H1 (cell line): ENCODE data around the gene ATP6V1C2. TPM values are rescaled to one million over a fixed set of nuclear protein-coding genes. Genes with fewer than 3 reads are reported as not detected.

Source experiments
- BCL11A ChIP-seq, 2 experiments: IDR thresholded peaks; one replicate each; pipeline ENCODE4 v1.6.1; 2011; ENCODE audit warnings: low read depth in 2 of 2, low read length in 2 of 2, mild to moderate bottlenecking in 2 of 2
- CBX8 ChIP-seq: fragments of 300-800, 300-1000 bp; sonication (generic); IDR thresholded peaks from 2 replicates; pipeline ENCODE4 v1.7.1; 2016; ENCODE audit warnings: low read depth, low read length, borderline replicate concordance
- CHD7 ChIP-seq: fragments of 300-600 bp; sonication (generic); IDR thresholded peaks from 2 replicates; pipeline ENCODE4 v1.7.1; 2012; ENCODE audit warnings: low read length, moderate library complexity, mild to moderate bottlenecking, inconsistent platforms; ENCODE audit not compliant: insufficient replicate concordance
- CTBP2 ChIP-seq: IDR thresholded peaks from 2 replicates; pipeline ENCODE4 v1.7.0; 2011; ENCODE audit warnings: borderline replicate concordance, mild to moderate bottlenecking, moderate library complexity, mixed read lengths, low read length; ENCODE audit not compliant: insufficient read depth, insufficient read length
- EP300 ChIP-seq, 2 experiments: IDR thresholded peaks; 1 replicate in 1 of 2; 2 replicates in 1 of 2; pipeline ENCODE4 v1.6.1; 2011 to 2012; ENCODE audit warnings: low read depth in 2 of 2, low read length in 2 of 2, mild to moderate bottlenecking in 2 of 2, borderline replicate concordance in 1 of 2, inconsistent platforms in 1 of 2, moderate library complexity in 1 of 2
- KDM5A ChIP-seq: fragments of 200-600 bp; IDR thresholded peaks from 2 replicates; pipeline ENCODE4 v1.7.1; 2012; ENCODE audit warnings: mild to moderate bottlenecking, low read length, inconsistent platforms, mixed read lengths
- POLR2AphosphoS5 ChIP-seq: IDR thresholded peaks from 2 replicates; pipeline ENCODE4 v1.6.1; 2011; ENCODE audit warnings: low read depth, low read length
- RBBP5 ChIP-seq: IDR thresholded peaks from 2 replicates; pipeline ENCODE4 v1.7.1; 2012; ENCODE audit warnings: low read depth, mild to moderate bottlenecking, inconsistent platforms, low read length, moderate library complexity, borderline replicate concordance
- ZNF274 ChIP-seq: IDR thresholded peaks from 2 replicates; pipeline ENCODE4 v1.7.0; 2012; ENCODE audit warnings: low read length, borderline replicate concordance; ENCODE audit errors: extremely low read depth
- polyA plus RNA-seq, 7 experiments: library from polyadenylated mRNA; depleted of rRNA in 3 of 7; stranded (reverse) in 5 of 7; unstranded in 2 of 7; fragments of >200 nt in 5 of 7; fragments of 200-250 nt in 2 of 7; gene quantifications; 1 replicate in 5 of 7; 2 replicates in 1 of 7; 4 replicates in 1 of 7; pipeline versions ENCODE4 v1.2.1 to v1.2.3, GENCODE V29; 2011 to 2013; ENCODE audit warnings: missing spikeins in 2 of 7, mixed read lengths in 2 of 7
- total RNA-seq: library from RNA; stranded (reverse); fragmentation: NEBNext Ultra II Directional; extraction: Animal tissue kit (Norgen Biotek cat#: 25700); gene quantifications from 2 replicates; pipeline ENCODE4 v1.2.1, GENCODE V29; 2021

ATP6V1C2 gene
- total and polyA plus RNA-seq, 2 of the 8 experiments (the other 6 are each of a cell fraction or from before 2014, with no cell fraction given) = 0.29 to 0.74 TPM

DNA sequence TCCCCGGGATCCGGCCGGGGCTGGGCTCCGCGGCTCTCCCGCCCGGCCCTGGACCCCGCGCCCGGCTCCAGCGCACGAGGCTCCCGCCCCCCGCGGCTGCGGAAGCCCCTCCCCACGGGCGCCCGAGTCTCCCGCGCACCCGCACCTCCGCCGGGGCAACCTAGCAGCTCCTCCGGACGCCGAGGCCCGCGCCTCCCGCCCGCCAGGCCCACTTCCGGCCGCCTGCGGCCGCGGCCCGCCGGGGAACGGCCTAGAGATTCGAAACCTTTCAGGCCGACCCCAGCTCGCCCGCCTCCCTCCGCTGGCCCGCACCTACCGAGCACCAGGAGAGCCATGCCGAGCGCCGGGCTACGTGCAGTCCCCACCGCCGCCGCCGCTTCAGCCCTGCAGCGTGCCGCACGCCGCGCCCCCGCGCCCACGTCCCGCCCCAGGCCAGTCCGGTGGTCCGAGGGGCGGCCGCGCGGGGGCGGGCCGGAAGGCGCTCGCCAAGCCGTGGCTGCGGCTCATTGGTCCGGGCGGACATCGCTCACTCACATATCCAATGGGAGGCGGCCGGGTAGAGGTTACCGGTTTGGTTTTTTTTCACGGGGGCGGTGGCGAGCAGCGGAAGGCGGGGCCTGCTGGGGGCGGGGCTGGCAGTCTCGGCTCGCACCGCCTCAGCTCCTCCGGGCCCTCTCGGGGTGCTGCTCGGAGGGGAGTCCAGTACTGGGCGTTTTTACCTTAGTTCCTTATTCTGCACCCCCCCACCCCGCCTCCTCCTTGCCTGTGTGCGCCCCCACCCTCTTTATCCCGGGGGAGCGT lies 91.1 kb downstream of the ATP6V1C2 start, which contains the start of gene PDIA6 (continued):
- TF ChIP-seq EP300 (IDR thresholded peaks at IDR 0.05; ENCODE audit: borderline replicate concordance in 1 of 2, low read depth in 2 of 2, low read length in 2 of 2) = no peak
- TF ChIP-seq KDM5A = no peak
- TF ChIP-seq CTBP2 = no peak
- TF ChIP-seq POLR2AphosphoS5 = peak; percentile 74; the same call in 1 of the 2 replicates
- no peak for TF ChIP-seq CBX8
- no peak for TF ChIP-seq ZNF274
- no peak for TF ChIP-seq BCL11A (IDR thresholded peaks at IDR 0.05; ENCODE audit: low read depth in 2 of 2, low read length in 2 of 2)
- peak; percentile 52; the same call in 1 of the 2 replicates for TF ChIP-seq RBBP5
- TF ChIP-seq CHD7 = no peak
